ENCODE measurements around the gene NDUFS6.

Gene NDUFS6

GRCh38 chr5:1853531-1853930 is 52.3 kb downstream of the NDUFS6 start:
- no peak for DNase-seq (ENCODE audit: low read depth)

GRCh38 chr5:1855075-1855474 is 53.9 kb downstream of the NDUFS6 start:
- no peak for DNase-seq (ENCODE audit: low read depth)

- DNase-seq (ENCODE audit: low read depth) = no peak
Observed at GRCh38 chr5:1855596-1855995, 54.4 kb downstream of the NDUFS6 start.

- DNase-seq (ENCODE audit: low read depth) = no peak
Observed at GRCh38 chr5:1856596-1857255, 55.5 kb downstream of the NDUFS6 start.

- no peak for DNase-seq (ENCODE audit: low read depth)
Observed at GRCh38 chr5:1857256-1857600, 56.0 kb downstream of the NDUFS6 start.

- DNase-seq (ENCODE audit: low read depth) = no peak
Observed at GRCh38 chr5:1858436-1858835, 57.2 kb downstream of the NDUFS6 start.

GRCh38 chr5:1859099-1859498 is 57.9 kb downstream of the NDUFS6 start:
- DNase-seq (ENCODE audit: low read depth) = no peak

- DNase-seq (ENCODE audit: low read depth) = no peak
Observed at GRCh38 chr5:1860021-1860610, 58.9 kb downstream of the NDUFS6 start.

- DNase-seq (ENCODE audit: low read depth) = no peak
Observed at GRCh38 chr5:1860949-1861348, 59.7 kb downstream of the NDUFS6 start.

GRCh38 chr5:1864896-1865440 is 63.8 kb downstream of the NDUFS6 start:
- DNase-seq (ENCODE audit: low read depth) = no peak

- DNase-seq (ENCODE audit: low read depth) = no peak
Observed at GRCh38 chr5:1865486-1865885, 64.3 kb downstream of the NDUFS6 start.

All from fibroblast of the conjunctiva (primary cell).